Caco-2 (cell line): Measurements from ENCODE around the gene BMAL1. TPM values are rescaled to one million over a fixed set of nuclear protein-coding genes. Genes with fewer than 3 reads are reported as not detected.

Experiments
- BruUV-seq: library from RNA; stranded (reverse); fragments of 400-500 nt; replicated peaks from 2 replicates; lab custom pipeline; 2021; lab: Mats Ljungman, UMichigan
- CTCF ChIA-PET: fragments of 300-600 bp; sonication (Branson Sonifier 250); formaldehyde crosslinking; loops from one replicate; lab custom pipeline; 2022; ENCODE audit warnings: antibody characterized with exemption; lab: Charles Lee
- POLR2A ChIA-PET: fragments of 300-600 bp; sonication (Branson Sonifier 250); formaldehyde crosslinking; loops from one replicate; lab custom pipeline; 2022; ENCODE audit warnings: antibody characterized with exemption; lab: Charles Lee
- DNase-seq, 2 experiments: peaks; one replicate each; pipeline versions ENCODE4 v3.0.0 to v3.0.0-alpha.2; 2020 to 2022
- H3K27me3 ChIP-seq: replicated peaks from 2 replicates; pipeline ENCODE4 v1.6.0; 2011; ENCODE audit warnings: low read length; ENCODE audit not compliant: control insufficient read depth, insufficient read depth
- H3K36me3 ChIP-seq: 2 replicates; pipeline ENCODE4 v1.5.1; 2011; ENCODE audit warnings: low read length; ENCODE audit not compliant: control insufficient read depth, insufficient read depth
- H3K4me1 ChIP-seq: fragments of 250-450 bp; sonication (Bioruptor Pico); 2 replicates; pipeline ENCODE4 v1.5.1; 2020; ENCODE audit warnings: mild to moderate bottlenecking
- H3K4me3 ChIP-seq: 2 replicates; pipeline ENCODE4 v1.5.1; 2011; ENCODE audit warnings: low read depth, mild to moderate bottlenecking, control low read depth, low read length
- H3K9me3 ChIP-seq: fragments of 250-450 bp; sonication (Bioruptor Pico); 2 replicates; pipeline ENCODE4 v1.5.1; 2020; ENCODE audit warnings: mild to moderate bottlenecking, moderate library complexity
- H3K27ac Mint-ChIP-seq: one replicate; pipeline ENCODE4 v1.8.0; 2022; ENCODE audit warnings: mixed read lengths; ENCODE audit not compliant: unreplicated experiment
- H3K27me3 Mint-ChIP-seq: one replicate; pipeline ENCODE4 v1.8.0; 2022; ENCODE audit warnings: mixed read lengths; ENCODE audit not compliant: insufficient read depth, unreplicated experiment
- H3K36me3 Mint-ChIP-seq: one replicate; pipeline ENCODE4 v1.8.0; 2022; ENCODE audit warnings: mild to moderate bottlenecking, mixed read lengths; ENCODE audit not compliant: insufficient read depth, unreplicated experiment
- H3K4me1 Mint-ChIP-seq: one replicate; pipeline ENCODE4 v1.8.0; 2022; ENCODE audit warnings: low read depth, mixed read lengths; ENCODE audit not compliant: unreplicated experiment
- H3K4me3 Mint-ChIP-seq: one replicate; pipeline ENCODE4 v1.8.0; 2022; ENCODE audit warnings: mild to moderate bottlenecking, moderate library complexity, mixed read lengths; ENCODE audit not compliant: unreplicated experiment
- H3K9me3 Mint-ChIP-seq: one replicate; pipeline ENCODE4 v1.8.0; 2022; ENCODE audit warnings: mixed read lengths; ENCODE audit not compliant: unreplicated experiment
- intact Hi-C: fragments of 100-400 bp; cut with micrococcal nuclease; formaldehyde crosslinking; loops from one replicate; pipeline ENCODE4 v1.10.0; 2022; ENCODE audit not compliant: unreplicated experiment
- total RNA-seq: library from RNA; stranded (reverse); gene quantifications from 2 replicates; pipeline ENCODE4 v1.2.3, GENCODE V29; 2022
- TF ChIP-seq, protein P1 (sequence below), 2 experiments: fragments of 200-600 bp in 1 of 2; IDR thresholded peaks; 1 replicate in 1 of 2; 2 replicates in 1 of 2; pipeline versions ENCODE4 v1.5.1 to v1.8.0; 2011 to 2022; ENCODE audit warnings: antibody characterized with exemption in 1 of 2, control low read depth in 1 of 2, inconsistent platforms in 1 of 2, low read depth in 1 of 2, low read length in 1 of 2, mild to moderate bottlenecking in 1 of 2, moderate library complexity in 1 of 2; ENCODE audit not compliant: insufficient read depth in 1 of 2, severe bottlenecking in 1 of 2, unreplicated experiment in 1 of 2

The BMAL1 gene
- total RNA-seq, 1 experiment from 2014 or later = 17.9 TPM

DNA sequence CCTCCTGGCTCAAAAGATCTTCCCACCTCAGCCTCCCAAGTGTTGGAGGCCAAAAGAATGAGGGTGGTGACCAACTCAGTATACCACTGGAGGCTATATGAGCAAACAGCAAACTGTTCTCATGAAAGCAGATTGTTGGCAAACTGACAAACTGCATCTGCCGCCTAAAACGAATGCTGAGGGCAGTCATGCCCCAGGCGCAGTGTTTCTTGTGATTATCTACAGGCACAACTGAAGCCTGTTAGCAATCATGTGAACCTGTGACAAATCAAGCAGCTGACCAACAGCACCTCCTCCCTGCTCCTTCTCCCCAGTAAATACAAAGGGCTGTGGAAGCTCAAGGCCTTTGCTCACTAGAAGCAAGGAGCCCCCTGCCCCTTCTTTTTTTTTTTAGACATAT, 137.6 kb downstream of the BMAL1 start:
- TF ChIP-seq, protein P1, sequence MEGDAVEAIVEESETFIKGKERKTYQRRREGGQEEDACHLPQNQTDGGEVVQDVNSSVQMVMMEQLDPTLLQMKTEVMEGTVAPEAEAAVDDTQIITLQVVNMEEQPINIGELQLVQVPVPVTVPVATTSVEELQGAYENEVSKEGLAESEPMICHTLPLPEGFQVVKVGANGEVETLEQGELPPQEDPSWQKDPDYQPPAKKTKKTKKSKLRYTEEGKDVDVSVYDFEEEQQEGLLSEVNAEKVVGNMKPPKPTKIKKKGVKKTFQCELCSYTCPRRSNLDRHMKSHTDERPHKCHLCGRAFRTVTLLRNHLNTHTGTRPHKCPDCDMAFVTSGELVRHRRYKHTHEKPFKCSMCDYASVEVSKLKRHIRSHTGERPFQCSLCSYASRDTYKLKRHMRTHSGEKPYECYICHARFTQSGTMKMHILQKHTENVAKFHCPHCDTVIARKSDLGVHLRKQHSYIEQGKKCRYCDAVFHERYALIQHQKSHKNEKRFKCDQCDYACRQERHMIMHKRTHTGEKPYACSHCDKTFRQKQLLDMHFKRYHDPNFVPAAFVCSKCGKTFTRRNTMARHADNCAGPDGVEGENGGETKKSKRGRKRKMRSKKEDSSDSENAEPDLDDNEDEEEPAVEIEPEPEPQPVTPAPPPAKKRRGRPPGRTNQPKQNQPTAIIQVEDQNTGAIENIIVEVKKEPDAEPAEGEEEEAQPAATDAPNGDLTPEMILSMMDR (IDR thresholded peaks at IDR 0.05; ENCODE audit: insufficient read depth in 1 of 2, low read depth in 1 of 2, low read length in 1 of 2, severe bottlenecking in 1 of 2, unreplicated experiment in 1 of 2) = no peak
- H3K4me3 Mint-ChIP-seq = no peak overlapping the region
- H3K27ac Mint-ChIP-seq = no peak overlapping the region
- ChIA-PET CTCF (no interaction called here), POLR2A (no interaction called here)
- intact Hi-C loops = no loop called here
- Histone ChIP-seq H3K27me3 (no peaks in the 10 kb centered on the region), H3K4me3 (no peak overlapping the region), H3K36me3 (no peaks in the 10 kb centered on the region; the same call in 1 of the 2 replicates), H3K4me1 (no peaks in the 10 kb centered on the region), H3K9me3 (no peaks in the 10 kb centered on the region)
- BruUV-seq = no TSS peak
- H3K9me3 Mint-ChIP-seq = no peaks in the 10 kb centered on the region
- H3K27me3 Mint-ChIP-seq = no peaks in the 10 kb centered on the region
- no peaks in the 10 kb centered on the region for H3K4me1 Mint-ChIP-seq
- no peak for DNase-seq
- H3K36me3 Mint-ChIP-seq = peaks cover 46% of the 10 kb centered on the region

DNA sequence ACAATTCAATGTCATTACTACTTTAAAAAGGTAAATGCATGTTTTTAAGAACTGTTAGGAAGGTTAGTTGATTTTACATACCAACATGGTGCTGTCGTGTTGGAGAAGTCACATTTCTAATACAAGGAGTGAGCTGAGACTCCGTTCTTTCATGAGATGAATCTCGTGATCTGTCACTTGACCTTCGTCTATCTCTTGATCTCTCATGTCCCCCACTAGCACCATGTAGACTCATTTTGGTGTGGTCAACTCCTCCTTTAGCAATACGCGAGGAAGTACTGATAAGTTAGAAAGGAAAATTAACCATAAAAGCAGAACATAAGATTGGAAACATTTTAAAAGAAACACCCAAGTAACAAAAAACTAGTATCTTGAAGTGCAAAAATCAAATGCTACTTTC, 144.0 kb downstream of the BMAL1 start:
- Histone ChIP-seq H3K27me3 (no peaks in the 10 kb centered on the region), H3K36me3 (no peaks in the 10 kb centered on the region; the same call in 1 of the 2 replicates), H3K4me1 (peaks cover 12% of the 10 kb centered on the region; the same call in 1 of the 2 replicates), H3K4me3 (no peak overlapping the region), H3K9me3 (no peaks in the 10 kb centered on the region; the same call in 1 of the 2 replicates)
- BruUV-seq = no TSS peak
- Mint-ChIP-seq H3K4me1 (peaks cover 21% of the 10 kb centered on the region), H3K27me3 (no peaks in the 10 kb centered on the region), H3K4me3 (no peak overlapping the region), H3K9me3 (peaks cover 9% of the 10 kb centered on the region), H3K36me3 (peaks cover 14% of the 10 kb centered on the region), H3K27ac (no peak overlapping the region)
- intact Hi-C loops = no loop called here
- no peak for DNase-seq
- POLR2A ChIA-PET = no interaction called here
- CTCF ChIA-PET = no interaction called here
- TF ChIP-seq, protein P1 (IDR thresholded peaks at IDR 0.05; ENCODE audit: insufficient read depth in 1 of 2, low read depth in 1 of 2, low read length in 1 of 2, severe bottlenecking in 1 of 2, unreplicated experiment in 1 of 2) = no peak

DNA sequence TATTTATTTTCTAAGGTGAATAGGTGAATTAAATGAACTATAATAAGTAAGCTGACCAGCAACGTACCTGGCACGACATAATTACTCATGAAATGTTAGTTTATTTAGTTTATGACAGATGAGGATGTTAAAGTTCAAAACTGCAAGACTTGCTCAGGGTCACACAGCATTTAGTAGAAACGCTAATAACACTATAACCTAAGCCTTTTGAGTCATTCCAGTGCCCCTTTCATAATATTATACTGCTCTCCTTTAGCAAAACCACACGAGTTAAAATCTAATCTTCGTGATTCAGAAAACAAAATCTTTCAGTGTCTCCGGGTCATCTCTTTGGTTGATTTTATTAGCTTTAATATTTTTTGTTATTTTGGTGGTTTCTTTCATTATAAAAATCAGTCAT, 145.8 kb downstream of the BMAL1 start:
- intact Hi-C loops = no loop called here
- ChIA-PET POLR2A (no interaction called here), CTCF (no interaction called here)
- H3K9me3 Mint-ChIP-seq = peaks cover 27% of the 10 kb centered on the region
- H3K36me3 Mint-ChIP-seq = peaks cover 7% of the 10 kb centered on the region
- H3K4me3 Mint-ChIP-seq = no peak overlapping the region
- no peak overlapping the region for H3K27ac Mint-ChIP-seq
- no peaks in the 10 kb centered on the region; the same call in 1 of the 2 replicates for H3K36me3 ChIP-seq
- peaks cover 21% of the 10 kb centered on the region for H3K4me1 Mint-ChIP-seq
- no peak for DNase-seq
- no peaks in the 10 kb centered on the region for H3K27me3 ChIP-seq
- H3K9me3 ChIP-seq = peaks cover 14% of the 10 kb centered on the region
- no TSS peak for BruUV-seq
- TF ChIP-seq, protein P1 (IDR thresholded peaks at IDR 0.05; ENCODE audit: insufficient read depth in 1 of 2, low read depth in 1 of 2, low read length in 1 of 2, severe bottlenecking in 1 of 2, unreplicated experiment in 1 of 2) = no peak
- H3K4me1 ChIP-seq = peaks cover 12% of the 10 kb centered on the region; the same call in 1 of the 2 replicates
- no peaks in the 10 kb centered on the region for H3K27me3 Mint-ChIP-seq
- H3K4me3 ChIP-seq = no peak overlapping the region
